ENCODE data around the gene PRKCE. TPM values are rescaled to one million over a fixed set of nuclear protein-coding genes. Genes with fewer than 3 reads are reported as not detected.

The PRKCE gene
- total and polyA plus RNA-seq, 2 of the 8 experiments (the other 6 are each of a cell fraction or from before 2014, with no cell fraction given) = 0.54 to 2.1 TPM

DNA sequence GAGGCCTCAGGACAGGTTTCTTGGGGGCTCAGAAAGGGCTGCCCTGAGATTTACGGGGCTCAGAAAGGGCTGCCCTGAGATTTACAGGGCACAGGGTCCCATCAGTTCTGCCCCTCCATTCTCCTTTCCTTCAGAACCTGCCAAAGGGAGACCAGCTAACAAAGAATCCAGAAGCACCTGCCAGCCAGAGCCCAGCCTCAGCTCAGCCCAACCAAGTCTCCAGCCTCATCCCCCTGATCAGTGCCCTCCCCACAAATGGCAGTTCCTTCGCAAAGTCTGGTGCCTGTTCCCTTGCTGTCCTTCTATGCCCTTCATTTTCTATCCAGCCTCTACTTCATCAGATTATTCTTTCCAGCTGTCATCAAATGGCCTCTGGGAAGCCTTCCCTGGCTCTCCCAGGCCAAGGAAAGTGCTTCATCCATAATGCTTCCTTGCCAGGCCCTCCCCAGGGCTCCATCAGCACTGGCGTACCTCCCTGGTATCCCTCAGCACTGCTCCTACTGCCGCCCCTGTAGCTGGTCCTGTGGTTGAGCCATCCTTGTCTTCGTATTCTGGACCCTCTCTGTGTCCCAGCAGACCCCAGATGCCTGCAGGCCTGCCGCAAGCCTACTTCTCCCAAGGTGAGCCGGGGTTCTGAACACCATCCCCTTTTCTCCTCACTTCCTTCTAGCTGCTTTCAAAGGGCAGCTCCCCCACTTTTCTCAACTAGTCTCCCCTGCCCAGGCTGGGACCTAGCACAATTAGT lies 549.6 kb downstream of the PRKCE start:
- 87% methylated on average over 7 of the region's 7 CpGs; no CpG with 5 or more reads in 1 of the 2 experiments for WGBS, 2 experiments (ENCODE audit: extremely low coverage in 1 of 2, insufficient coverage in 1 of 2, insufficient read length in 1 of 2, insufficient replicate concordance in 2 of 2, low coverage in 1 of 2, low lambda C conversion rate in 2 of 2, missing lambda C conversion rate in 1 of 2)
- FAIRE-seq (no peak), DNase-seq (ENCODE audit: low read depth in 1 of 2, low spot score in 2 of 2) (no peak)
- Histone ChIP-seq H4K8ac (ENCODE audit: extremely low read depth, insufficient read depth, low read length) (no peak overlapping the region; the same call in 1 of the 2 replicates), H2BK20ac (ENCODE audit: low read length) (no peak overlapping the region), H4K5ac (ENCODE audit: insufficient read length, low read depth, low read length) (no peak overlapping the region), H3K56ac (replicated peaks; ENCODE audit: insufficient read length, low read depth, low read length) (no peak overlapping the region), H3K79me1 (ENCODE audit: low read depth, low read length) (no peaks in the 10 kb centered on the region), H3K79me2 (ENCODE audit: control insufficient read depth in 1 of 2, insufficient read depth in 2 of 2, low read length in 2 of 2) (no peaks in the 10 kb centered on the region), H3K4ac (replicated peaks; ENCODE audit: insufficient read length, low read depth, low read length) (no peak overlapping the region), H3K23me2 (ENCODE audit: low read depth, low read length) (no peaks in the 10 kb centered on the region), H3K27ac (ENCODE audit: low read depth, low read length) (no peak overlapping the region), H3K27me3 (replicated peaks in 1 of 4; ENCODE audit: control insufficient read depth in 3 of 4, extremely low read depth in 1 of 4, insufficient read depth in 3 of 4, low read length in 3 of 4) (no peaks in the 10 kb centered on the region), H3K14ac (ENCODE audit: insufficient read length) (no peak overlapping the region), H2BK12ac (ENCODE audit: low read depth, low read length) (no peak overlapping the region), H3K9ac (replicated peaks in 1 of 4; ENCODE audit: extremely low read depth in 1 of 4, low read depth in 3 of 4, low read length in 3 of 4) (no peak overlapping the region), H2BK120ac (replicated peaks; ENCODE audit: low read depth, low read length) (no peak overlapping the region), H3K4me1 (replicated peaks in 1 of 4; ENCODE audit: control insufficient read depth in 3 of 4, insufficient read depth in 4 of 4, low read length in 3 of 4) (peaks cover 0 to 4% (median 0%) of the 10 kb centered on the region in 4 experiments; a peak in 3 of 7 replicates), H3K36me3 (ENCODE audit: control insufficient read depth in 2 of 4, insufficient read depth in 4 of 4, low read length in 3 of 4) (no peaks in the 10 kb centered on the region), H4K91ac (replicated peaks; ENCODE audit: insufficient read length, low read length) (no peak overlapping the region), H2AK5ac (ENCODE audit: low read depth, low read length) (no peak overlapping the region), H2BK5ac (ENCODE audit: low read depth, low read length) (no peak overlapping the region), H3K4me2 (ENCODE audit: insufficient read depth in 1 of 2, low read depth in 2 of 2, low read length in 2 of 2) (no peak overlapping the region), H4K20me1 (replicated peaks in 1 of 2; ENCODE audit: control insufficient read depth in 1 of 2, insufficient read depth in 2 of 2, low read length in 2 of 2) (no peaks in the 10 kb centered on the region), H3K9me3 (ENCODE audit: insufficient read depth in 2 of 2, low read depth in 1 of 2, low read length in 1 of 2) (0 out of 4 replicates have a peak, but pooled peaks cover 0 to 2% of the 10 kb centered on the region in 2 experiments), H3K18ac (ENCODE audit: extremely low read depth, low read length) (no peak overlapping the region), H2AFZ (ENCODE audit: low read length) (no peak overlapping the region), H2BK15ac (ENCODE audit: low read length) (no peak overlapping the region), H3K4me3 (ENCODE audit: extremely low read depth in 1 of 4, insufficient read depth in 2 of 4, low read depth in 3 of 4, low read length in 4 of 4) (no peak overlapping the region), H3K23ac (ENCODE audit: insufficient read length) (no peak overlapping the region)
- CTCF ChIA-PET (ENCODE audit: partially characterized antibody) = interaction anchor here (1.1 to 1.5 kb wide), 2 partner anchors 9 to 140 kb away, joined by 3 to 4 read pairs; no protein-coding TSS in a partner anchor
- TF ChIP-seq EZH2 (IDR thresholded peaks at IDR 0.05; ENCODE audit: low read depth, low read length, severe bottlenecking) (no peak), KDM1A (IDR thresholded peaks at IDR 0.05; ENCODE audit: borderline replicate concordance, low read length) (no peak), EGR1 (IDR thresholded peaks at IDR 0.05; ENCODE audit: borderline replicate concordance, low read depth, low read length) (no peak), YY1 (IDR thresholded peaks at IDR 0.05; ENCODE audit: low read depth, low read length) (no peak), ATF3 (IDR thresholded peaks at IDR 0.05; ENCODE audit: insufficient read depth, low read depth, low read length) (no peak), SIRT6 (IDR thresholded peaks at IDR 0.05; ENCODE audit: low read length) (no peak), TAF7 (optimal IDR thresholded peaks at IDR 0.05; ENCODE audit: borderline replicate concordance, low read depth, low read length) (no peak), GTF2F1 (IDR thresholded peaks at IDR 0.05; ENCODE audit: borderline replicate concordance, low read depth, low read length) (no peak), TCF12 (IDR thresholded peaks at IDR 0.05; ENCODE audit: low read depth, low read length) (no peak)
- POLR2A ChIA-PET (ENCODE audit: partially characterized antibody) = no interaction called here
